Measurements from ENCODE around the gene TPX2.
A peak's percentile ranks its signal among the peaks of the same experiment; 100 is the strongest.

Gene TPX2

DNA sequence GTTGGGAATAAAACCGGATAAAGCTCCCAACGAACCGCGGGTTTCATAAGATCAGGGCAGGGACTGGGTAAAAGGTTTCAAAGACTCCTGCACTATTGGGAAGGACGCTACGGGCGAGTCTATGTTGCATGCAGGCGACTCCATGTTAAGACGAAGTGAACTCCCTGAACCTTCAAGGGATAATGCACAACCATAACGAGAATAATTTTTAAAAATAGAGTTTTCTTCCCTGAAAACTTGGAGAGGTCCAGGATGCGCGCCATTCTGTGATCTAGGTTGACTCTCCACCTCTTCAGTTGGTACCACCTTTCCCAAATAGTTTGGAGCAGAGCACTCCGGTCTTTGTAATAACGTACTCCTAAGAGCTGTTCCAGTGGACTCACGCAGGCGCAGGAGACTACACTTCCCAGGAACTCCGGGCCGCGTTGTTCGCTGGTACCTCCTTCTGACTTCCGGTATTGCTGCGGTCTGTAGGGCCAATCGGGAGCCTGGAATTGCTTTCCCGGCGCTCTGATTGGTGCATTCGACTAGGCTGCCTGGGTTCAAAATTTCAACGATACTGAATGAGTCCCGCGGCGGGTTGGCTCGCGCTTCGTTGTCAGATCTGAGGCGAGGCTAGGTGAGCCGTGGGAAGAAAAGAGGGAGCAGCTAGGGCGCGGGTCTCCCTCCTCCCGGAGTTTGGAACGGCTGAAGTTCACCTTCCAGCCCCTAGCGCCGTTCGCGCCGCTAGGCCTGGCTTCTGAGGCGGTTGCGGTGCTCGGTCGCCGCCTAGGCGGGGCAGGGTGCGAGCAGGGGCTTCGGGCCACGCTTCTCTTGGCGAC lies at the start of gene TPX2:
Gene TPX2 (plus strand): TSS at position 562 of the 821 bp plus-strand sequence. CDS start 18,187 bp downstream, outside the sequence.
- peak; percentile 89 for DNase-seq

DNA sequence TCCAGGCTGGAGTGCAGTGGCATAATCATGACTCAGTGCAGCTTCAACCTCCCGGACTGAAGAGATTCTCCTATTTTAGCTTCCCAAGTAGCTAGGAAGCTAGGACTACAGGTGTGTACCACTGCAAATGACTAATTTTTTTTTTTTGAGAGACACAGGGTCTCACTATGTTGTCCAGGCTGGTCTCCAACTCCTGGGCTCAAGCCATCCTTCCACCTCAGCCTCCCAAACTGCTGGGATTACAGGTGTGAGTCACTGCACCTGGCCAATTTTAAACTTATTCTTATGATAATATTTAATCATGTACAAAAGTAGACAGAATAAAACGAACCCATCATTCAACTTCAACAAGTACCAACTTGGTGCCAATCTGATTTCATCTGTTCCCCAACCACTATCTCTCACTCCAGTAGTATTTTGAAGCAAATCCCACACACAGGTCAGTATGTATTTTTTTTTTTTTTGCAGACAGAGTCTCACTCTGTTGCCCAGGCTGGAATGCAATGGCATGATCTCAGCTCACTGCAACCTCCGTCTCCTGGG lies 48.9 kb upstream of the TPX2 start:
- no peak for DNase-seq

DNA sequence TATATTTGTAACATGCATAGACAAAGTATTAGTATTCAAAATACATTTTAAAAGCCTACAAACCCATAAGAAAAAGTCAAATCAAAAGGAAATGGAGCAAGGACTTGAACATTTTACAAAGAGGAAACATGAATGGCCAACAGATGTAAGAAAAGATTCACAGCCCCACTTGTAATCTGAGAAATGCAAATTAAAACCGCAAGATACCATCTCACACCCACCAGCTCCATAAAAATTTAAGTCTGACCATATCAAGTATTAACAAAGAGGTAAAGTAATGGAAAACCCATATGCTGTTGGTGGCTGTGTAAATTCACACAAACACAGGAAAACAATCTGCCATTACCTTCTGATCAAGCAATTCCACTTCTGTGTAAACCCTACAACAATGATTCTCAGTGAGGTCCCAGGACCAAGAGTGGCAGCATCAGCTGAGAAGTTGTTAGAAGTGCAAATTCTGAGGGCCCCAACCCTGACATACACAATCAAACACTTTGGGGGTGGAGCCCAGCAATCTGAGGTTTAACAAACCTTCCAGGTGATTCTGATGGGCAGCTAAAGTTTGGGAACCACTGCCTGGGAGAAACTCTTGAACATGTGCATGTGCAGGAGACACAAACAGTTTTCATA lies 47.3 kb upstream of the TPX2 start:
- DNase-seq, result no peak

DNA sequence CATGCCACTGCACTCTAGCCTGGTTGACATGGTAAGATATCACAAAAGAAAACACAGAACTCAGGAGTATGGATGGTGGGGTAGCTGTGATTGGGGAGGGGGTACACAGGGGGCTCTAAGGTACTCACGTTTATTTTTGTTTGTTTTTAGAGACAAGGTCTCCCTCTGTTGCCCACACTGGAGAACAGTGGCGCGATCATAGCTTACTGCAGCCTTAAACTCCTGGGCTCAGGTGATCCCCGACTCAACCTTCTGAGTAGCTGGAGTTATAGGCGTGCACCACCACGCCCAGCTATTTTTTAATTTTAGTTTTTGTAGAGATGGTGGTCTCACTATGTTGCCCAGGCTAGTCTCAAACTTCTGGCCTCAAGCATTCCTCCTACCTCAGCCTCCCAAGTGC lies 45.7 kb upstream of the TPX2 start:
- no peak for DNase-seq

GRCh38 chr20:31693987-31694661 lies 45.0 kb upstream of the TPX2 start:
- no peak for DNase-seq

DNA sequence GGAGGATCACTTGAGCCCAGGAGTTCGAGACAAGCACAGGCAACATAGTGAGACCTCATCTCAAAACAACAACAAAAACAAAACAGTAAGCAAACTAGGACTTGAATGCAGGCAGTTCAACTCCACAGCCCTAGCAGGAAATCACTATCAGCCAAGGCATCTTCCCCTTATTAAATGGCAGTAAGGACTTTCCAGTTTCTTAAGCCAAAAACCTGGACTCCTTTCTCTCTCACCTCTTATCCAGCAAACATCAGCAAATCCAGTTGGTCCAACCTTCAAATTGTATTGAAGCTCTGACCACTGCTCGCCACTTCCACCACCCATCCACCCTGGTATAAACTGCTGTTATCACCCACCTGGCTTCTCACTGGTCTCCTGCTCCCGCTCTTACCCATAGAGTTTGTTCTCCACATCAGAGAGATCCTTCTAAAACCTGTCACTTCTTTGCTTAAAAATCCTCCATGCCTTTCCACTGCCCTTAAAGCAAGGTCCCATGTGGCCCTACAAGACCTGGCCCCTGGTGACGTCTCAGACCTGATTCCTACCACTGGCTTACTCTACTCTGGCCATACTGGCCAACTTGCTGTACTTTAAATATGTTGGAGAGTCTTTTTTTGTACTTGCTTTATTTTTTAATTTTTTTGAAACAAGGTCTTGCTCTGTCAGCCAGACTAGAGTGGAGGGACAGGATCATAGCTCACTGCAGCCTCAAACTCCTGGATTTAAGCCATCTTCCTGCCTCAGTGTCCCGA lies 44.1 kb upstream of the TPX2 start:
- no peak for DNase-seq

- no peak for DNase-seq
Observed at GRCh38 chr20:31695849-31696804, 43.0 kb upstream of the TPX2 start.

- DNase-seq, result no peak
Observed at GRCh38 chr20:31698243-31698802, 40.8 kb upstream of the TPX2 start.

GRCh38 chr20:31698803-31699718 lies 40.0 kb upstream of the TPX2 start:
- no peak for DNase-seq

GRCh38 chr20:31699801-31700728 lies 39.0 kb upstream of the TPX2 start:
- DNase-seq, result no peak

DNA sequence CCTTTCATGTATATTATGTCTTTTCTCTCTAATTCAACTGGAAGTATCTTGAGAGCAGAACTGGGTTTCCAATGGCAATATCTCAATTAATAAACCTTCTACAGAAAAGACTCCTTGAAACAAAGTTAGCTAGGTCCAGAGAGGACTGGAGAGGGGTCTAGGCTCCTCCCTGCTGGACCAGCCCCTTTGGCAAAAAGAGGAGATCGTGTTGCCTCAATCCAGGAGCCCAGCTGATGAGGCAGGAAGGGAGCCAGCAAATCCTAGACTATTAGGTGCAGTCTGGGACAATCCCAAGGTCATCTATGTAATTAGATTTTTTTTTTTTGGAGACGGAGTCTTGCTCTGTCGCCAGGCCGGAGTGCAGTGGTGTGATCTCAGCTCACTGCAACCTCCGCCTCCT lies 38.3 kb upstream of the TPX2 start:
- no peak for DNase-seq

DNA sequence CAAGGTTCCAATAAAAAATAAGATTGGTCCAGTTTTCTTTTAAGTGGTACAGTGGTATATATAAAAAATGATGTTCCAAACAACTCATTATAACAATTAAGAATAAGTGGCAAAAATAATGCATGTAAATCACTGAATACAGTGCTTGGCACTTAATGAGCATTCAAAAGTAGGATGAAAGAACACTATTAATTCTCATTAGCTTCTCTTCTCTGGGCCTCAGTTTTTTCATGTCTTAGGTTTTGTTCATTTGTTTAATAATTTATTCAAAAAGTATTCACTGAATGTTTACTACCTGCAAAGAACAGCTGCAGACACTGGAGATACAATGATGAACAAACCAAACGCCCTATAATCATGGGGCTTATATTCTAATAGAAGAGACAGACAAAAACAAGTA lies 37.5 kb upstream of the TPX2 start:
- DNase-seq, result no peak

- no peak for DNase-seq
Observed at GRCh38 chr20:31704225-31705119, 34.6 kb upstream of the TPX2 start.

DNA sequence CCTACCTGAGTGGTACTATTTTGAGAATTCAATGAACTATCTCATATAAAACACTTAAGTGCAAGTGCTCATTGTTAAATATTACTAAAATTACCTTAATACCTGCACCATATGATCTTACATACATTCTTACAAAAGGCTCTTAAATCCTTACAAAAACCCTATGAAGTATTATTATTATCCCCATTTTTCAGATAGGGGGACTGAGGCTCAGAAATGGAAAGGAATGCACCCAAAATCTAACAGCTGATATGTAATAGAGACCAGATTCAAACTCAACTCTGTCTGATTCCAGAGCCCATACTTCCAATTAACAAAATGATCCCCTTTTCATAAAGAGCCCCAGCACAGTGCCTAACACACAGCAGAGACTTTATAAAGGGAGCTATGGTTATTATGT lies 33.9 kb upstream of the TPX2 start:
- no peak for DNase-seq

DNA sequence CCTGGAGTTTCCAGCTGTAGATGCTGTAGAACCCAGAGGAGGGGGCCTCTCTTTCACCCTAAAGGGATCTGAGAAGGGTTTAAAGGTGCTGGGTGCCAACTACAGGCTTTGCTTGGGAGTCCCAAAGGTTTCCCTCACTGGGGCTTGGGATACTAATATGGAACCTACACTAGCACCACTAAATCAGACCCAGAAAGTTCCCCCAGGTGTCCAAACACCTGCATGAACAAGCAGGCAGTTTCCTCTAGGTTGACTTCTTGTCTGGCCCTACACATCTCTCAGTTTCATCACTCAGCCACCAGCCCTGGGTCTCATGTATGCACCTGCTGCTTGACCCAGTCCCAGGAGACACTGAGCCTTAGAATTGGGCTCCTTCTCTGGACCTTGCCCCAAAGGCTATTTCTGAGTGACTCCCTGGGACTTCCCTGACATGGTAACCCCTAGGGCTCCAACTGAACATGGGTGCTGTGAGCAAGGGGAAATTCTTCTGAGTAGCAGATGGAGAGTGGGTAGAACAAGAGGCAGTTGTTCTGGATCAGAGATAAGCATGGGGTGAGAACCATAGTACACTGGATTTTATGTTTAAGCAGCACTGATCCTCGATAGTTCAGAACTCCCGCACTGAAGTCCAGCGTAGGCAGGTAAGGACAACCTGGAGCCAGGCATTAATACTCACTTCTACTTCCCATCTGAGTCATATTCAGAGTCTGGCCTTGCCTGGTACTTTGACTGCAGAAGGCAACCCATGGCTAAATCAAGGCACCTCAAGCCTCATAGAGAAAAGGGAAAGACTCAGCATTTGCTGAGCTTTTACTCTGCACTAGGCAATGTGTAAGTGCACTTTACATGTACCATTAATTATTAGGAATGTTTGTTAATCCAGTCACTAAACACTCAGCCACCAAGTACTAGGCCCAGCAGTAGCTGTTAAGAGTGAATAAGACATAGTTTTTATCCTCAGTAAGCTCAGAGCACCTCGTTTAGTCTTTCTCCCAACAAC lies 33.2 kb upstream of the TPX2 start:
- DNase-seq, result no peak

DNA sequence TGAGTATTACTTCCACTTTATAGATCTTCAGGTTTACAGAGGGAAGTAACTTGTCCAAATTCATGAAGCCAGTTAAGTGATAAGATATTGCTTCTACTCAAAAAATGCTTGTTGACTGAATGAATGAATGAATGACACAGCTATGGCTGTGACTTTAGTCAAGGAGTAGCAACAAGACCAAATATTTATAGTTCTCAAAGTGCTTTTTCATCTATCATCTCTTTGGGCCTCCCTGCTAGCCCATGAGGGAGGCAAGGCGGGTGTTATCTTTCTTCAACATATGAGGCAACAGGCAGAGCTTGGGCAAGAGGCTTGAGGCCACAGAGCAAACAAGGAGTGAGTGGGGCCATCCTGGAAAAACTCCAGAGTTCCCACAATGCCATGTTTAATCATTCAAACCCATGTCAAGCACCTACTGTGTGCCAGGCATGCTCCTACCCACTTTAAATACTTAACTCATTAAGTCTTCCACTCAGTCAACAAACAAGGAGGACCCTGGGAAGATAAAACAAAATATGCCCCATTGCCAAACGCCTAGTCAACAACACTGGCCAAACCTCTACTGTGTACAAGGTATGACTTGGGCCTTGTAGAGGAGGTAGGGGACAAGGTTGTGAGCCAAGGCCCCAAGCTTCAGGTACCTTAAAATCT lies 32.4 kb upstream of the TPX2 start:
- no peak for DNase-seq
